ENCODE results near the gene EBF3.

EBF3 gene

GRCh38 chr10:129839285-129840195 lies 124.5 kb downstream of the EBF3 start:
- no peak for DNase-seq (ENCODE audit: low read depth in 1 of 2, low spot score in 1 of 2)

- no peak for DNase-seq (ENCODE audit: low read depth in 1 of 2, low spot score in 1 of 2)
Measured at GRCh38 chr10:129838794-129839193, 125.3 kb downstream of the EBF3 start.

GRCh38 chr10:129837909-129838582 lies 126.0 kb downstream of the EBF3 start:
- DNase-seq (ENCODE audit: low read depth in 1 of 2, low spot score in 1 of 2), result no peak

- no peak for DNase-seq (ENCODE audit: low read depth in 1 of 2, low spot score in 1 of 2)
Measured at GRCh38 chr10:129836253-129836652, 127.8 kb downstream of the EBF3 start.

GRCh38 chr10:129833994-129834739 lies 129.9 kb downstream of the EBF3 start:
- no peak for DNase-seq (ENCODE audit: low read depth in 1 of 2, low spot score in 1 of 2)

GRCh38 chr10:129833468-129833950 lies 130.6 kb downstream of the EBF3 start:
- DNase-seq (ENCODE audit: low read depth in 1 of 2, low spot score in 1 of 2), result no peak

- DNase-seq (ENCODE audit: low read depth in 1 of 2, low spot score in 1 of 2), result no peak
Measured at GRCh38 chr10:129832573-129833467, 131.3 kb downstream of the EBF3 start.

- no peak for DNase-seq (ENCODE audit: low read depth in 1 of 2, low spot score in 1 of 2)
Measured at GRCh38 chr10:129831150-129831549, 132.9 kb downstream of the EBF3 start.

- DNase-seq (ENCODE audit: low read depth in 1 of 2, low spot score in 1 of 2), result no peak
Measured at GRCh38 chr10:129825826-129826225, 138.2 kb downstream of the EBF3 start.

GRCh38 chr10:129825221-129825620 lies 138.9 kb downstream of the EBF3 start:
- no peak for DNase-seq (ENCODE audit: low read depth in 1 of 2, low spot score in 1 of 2)

GRCh38 chr10:129820451-129820850 lies 143.6 kb downstream of the EBF3 start:
- no peak for DNase-seq (ENCODE audit: low read depth in 1 of 2, low spot score in 1 of 2)

GRCh38 chr10:129816656-129817045 lies 147.4 kb downstream of the EBF3 start:
- DNase-seq (ENCODE audit: low read depth in 1 of 2, low spot score in 1 of 2), result no peak

GRCh38 chr10:129815898-129816655 lies 148.0 kb downstream of the EBF3 start:
- no peak for DNase-seq (ENCODE audit: low read depth in 1 of 2, low spot score in 1 of 2)

GRCh38 chr10:129814681-129815646 lies 149.1 kb downstream of the EBF3 start:
- DNase-seq (ENCODE audit: low read depth in 1 of 2, low spot score in 1 of 2), result no peak

- DNase-seq (ENCODE audit: low read depth in 1 of 2, low spot score in 1 of 2), result no peak
Measured at GRCh38 chr10:129812398-129812797, 151.7 kb downstream of the EBF3 start.

- DNase-seq (ENCODE audit: low read depth in 1 of 2, low spot score in 1 of 2), result no peak
Measured at GRCh38 chr10:129811208-129811607, 152.9 kb downstream of the EBF3 start.

GRCh38 chr10:129809841-129810240 lies 154.2 kb downstream of the EBF3 start:
- DNase-seq (ENCODE audit: low read depth in 1 of 2, low spot score in 1 of 2), result no peak

- no peak for DNase-seq (ENCODE audit: low read depth in 1 of 2, low spot score in 1 of 2)
Measured at GRCh38 chr10:129809431-129809830, 154.6 kb downstream of the EBF3 start.
